ENCODE measurements around the gene SLC7A4.

- no peak for TF ChIP-seq EZH2 (IDR thresholded peaks at IDR 0.05)
- no peak for TF ChIP-seq CTCF (IDR thresholded peaks at IDR 0.05)
- no peak for TF ChIP-seq EZH2phosphoT487 (IDR thresholded peaks at IDR 0.05)
Measured at GRCh38 chr22:20992456-20993303, 39.7 kb downstream of the SLC7A4 start.

Measured in neural progenitor cell (in vitro differentiated cells).